GM19455 (cell line): ENCODE data around the gene RCC2.
"Not testable (repeated sequence)": the region's sequence is repeated elsewhere in the genome, so short reads cannot be mapped to it uniquely, and the experiment has no call there.

Source experiments
- ATAC-seq: cut with Tn5 transposase; IDR thresholded peaks from one replicate; pipeline ENCODE4 v1.9.1; 2021; ENCODE audit not compliant: unreplicated experiment

Gene RCC2

GRCh38 chr1:17420391-17420918 is 19.0 kb downstream of the RCC2 start:
- no peak for ATAC-seq

DNA sequence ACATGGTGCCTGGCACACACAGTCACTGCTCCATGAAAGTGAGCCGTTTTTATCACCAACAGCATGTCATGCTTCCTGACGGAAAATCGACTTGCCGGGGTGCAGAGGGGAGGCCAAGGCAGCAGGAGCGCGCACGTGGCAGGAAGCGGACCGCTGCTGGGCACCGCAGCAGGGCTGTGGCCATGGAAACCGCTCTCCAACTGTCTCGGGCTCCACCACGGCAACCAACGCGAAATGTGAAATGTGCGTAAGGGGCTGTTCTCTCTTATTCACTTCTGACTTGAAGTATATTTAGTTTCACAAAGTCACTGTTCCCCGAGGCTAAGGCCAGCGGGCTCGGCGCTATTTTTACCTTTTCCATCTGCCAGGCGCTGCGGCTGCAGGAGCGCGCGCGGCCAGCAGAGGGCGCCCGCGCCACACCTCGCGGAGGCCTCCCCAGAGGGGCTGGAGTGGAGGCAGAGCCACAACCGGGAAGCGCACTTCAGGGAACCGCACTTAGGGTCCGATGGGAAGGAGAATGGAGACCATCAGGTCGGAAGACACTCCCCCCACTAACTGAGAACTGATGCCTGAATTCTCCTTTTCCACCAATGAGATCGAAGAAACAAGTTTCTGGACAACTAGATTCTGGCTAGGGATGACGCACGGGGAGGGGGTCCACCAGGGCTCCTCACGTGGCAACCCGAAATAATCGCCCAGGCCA is 19.7 kb downstream of the RCC2 start:
- no peak for ATAC-seq

GRCh38 chr1:17416389-17416788 is 23.1 kb downstream of the RCC2 start:
- ATAC-seq: no peak

DNA sequence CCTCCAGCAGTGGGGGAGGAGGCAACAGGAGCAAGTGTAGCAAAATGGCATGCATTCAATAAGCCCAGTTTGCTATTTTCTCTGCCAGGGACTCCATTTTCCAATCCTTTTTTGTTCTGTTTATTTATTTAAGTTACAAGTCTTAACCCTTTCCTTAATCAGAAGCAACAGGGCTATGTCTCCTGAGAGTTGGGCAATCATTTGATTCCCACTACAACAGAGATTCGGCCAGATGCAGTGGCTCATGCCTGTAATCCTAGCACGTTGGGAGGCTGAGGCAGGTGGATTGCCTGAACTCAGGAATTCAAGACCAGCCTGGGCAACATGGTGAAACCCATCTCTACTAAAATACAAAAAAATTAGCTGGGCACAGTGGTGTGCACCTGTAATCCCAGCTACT is 25.5 kb downstream of the RCC2 start:
- no peak for ATAC-seq

DNA sequence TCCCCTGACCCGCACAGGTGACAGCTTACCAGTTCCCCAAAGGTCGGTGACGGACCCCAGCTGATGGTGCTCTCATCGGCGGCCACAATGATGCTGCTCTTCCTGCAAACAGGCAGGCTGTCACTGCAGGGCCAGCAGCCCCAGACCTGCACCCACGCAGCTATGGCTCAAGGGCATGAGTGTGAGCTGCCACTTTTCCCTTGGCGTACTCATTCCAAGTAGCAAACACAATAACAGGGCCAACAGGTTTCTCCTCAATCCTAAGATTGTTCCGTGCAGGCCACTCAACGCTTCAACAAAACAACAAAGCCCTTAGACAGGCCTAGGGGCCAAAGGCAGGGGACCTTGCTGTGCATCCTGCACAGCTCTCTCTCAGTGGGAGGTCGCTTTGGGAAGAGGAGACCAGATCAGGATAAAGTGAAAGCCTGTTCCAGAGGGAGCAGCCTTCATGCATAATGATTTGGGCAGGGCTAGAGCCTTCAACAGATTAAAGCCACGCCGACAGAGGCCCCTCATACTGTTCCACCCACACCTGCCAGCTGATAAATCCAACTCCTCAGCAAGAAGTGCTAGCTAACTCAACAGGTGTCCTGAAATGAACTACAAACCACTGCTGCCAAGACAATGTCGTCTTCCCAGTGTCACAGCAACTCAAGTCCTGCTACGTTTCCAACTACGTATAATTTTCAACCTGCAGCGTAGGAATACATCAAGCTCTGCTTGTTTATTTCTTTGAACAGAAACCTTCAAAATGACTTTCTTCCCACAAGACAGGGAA is 27.2 kb downstream of the RCC2 start:
- no peak for ATAC-seq

DNA sequence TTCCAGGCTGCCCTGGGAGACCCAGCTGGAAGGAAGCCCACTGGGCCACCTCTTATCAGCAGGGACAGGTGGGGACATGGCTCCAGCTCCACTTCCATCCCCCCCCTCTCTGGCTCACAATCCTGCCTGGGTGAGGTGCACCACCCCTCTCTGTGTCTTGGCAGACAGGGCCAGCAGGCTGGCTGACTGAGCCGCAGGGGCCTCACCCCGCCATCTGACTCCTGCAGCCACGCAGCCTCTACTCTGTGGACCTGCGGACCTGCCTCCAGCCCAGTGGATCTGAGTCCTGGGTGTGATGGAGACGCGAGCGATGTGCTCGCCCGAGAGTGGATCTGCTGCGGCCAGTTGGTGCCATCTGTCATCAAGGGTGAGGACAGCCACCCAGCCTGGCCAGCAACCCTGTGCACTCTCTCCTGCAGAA is 30.1 kb downstream of the RCC2 start:
- ATAC-seq: no peak

DNA sequence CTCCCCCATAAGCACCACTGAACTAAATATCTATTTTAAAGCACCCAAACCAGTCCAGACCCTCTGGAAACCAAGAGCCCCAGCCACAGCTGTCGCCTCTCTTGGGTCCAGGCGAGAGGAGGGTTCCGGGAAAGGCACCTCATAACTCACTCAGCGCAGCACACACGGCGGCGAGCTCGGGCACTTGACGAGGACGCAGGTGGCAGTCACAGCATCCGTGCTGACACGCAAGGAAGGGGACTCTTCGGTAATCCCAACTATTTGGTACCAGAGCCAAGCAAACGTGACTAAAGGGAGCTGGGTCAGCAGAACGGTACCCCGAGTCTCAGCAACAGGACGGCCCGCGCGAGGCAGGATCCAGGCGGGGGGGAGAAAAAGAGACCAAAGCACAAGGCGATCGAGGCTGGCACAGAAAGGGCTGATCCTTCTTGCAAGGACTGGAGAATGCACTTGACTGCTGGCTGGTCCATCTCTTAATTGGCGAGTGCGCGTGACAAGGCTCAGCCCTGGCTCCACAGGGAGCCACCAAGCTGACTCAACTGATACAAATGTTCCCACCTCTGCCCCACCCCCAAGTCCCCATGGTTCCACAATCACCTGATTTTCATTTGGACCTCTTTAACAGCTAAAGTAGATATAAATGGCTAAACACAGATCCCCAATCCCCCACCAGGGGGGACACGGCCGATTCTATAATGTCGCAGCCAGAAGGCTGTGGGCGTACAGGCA is 31.5 kb downstream of the RCC2 start:
- not testable (repeated sequence) for ATAC-seq

- ATAC-seq: not testable (repeated sequence)
Measured at GRCh38 chr1:17406760-17407475, 32.6 kb downstream of the RCC2 start.

- no peak for ATAC-seq
Measured at GRCh38 chr1:17405898-17406759, 33.3 kb downstream of the RCC2 start.

DNA sequence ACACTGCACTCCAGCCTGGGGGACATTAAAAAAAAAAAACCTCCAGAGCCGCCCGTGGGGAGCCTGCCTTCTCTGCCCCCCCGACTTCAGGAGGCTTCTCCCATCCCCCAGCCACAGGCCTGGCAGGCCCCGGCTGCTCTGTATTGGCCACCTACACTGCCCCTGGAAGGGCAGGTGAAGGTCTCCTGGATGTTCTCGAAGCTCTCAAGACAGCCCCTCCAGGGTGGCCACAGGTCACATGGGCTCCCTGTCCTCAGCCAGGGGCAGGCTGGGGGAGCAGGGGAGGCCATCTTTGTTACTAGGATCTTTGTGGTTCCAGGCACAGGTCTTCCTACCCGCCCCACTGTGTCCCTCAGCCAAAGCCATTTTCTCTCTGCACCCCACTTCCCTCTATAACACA is 34.7 kb downstream of the RCC2 start:
- ATAC-seq: no peak

GRCh38 chr1:17404034-17404684 is 35.3 kb downstream of the RCC2 start:
- ATAC-seq: no peak

- ATAC-seq: no peak
Measured at GRCh38 chr1:17403081-17403480, 36.4 kb downstream of the RCC2 start.

DNA sequence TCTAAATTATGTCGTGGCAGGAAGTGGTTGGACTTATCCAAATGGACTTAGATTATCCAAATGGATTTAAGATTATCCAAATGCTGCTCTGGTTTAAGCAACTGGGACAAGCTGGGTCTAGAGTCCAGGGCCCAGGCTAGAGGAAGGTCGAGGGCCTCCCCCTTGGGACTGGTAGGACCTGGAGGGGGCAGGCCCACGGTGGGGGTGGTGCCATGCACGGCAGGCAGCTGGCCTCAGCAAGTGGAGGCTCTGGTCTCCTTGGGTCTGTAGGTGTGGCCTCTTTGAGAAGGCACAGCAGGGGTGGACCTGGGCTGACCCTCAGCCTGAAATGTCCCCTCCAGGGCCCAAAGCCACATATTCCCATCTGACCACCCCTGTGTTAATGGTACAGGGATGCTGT is 37.6 kb downstream of the RCC2 start:
- ATAC-seq: no peak

- ATAC-seq: no peak
Measured at GRCh38 chr1:17400725-17401341, 38.6 kb downstream of the RCC2 start.

GRCh38 chr1:17397910-17398695 is 41.4 kb downstream of the RCC2 start:
- no peak for ATAC-seq

DNA sequence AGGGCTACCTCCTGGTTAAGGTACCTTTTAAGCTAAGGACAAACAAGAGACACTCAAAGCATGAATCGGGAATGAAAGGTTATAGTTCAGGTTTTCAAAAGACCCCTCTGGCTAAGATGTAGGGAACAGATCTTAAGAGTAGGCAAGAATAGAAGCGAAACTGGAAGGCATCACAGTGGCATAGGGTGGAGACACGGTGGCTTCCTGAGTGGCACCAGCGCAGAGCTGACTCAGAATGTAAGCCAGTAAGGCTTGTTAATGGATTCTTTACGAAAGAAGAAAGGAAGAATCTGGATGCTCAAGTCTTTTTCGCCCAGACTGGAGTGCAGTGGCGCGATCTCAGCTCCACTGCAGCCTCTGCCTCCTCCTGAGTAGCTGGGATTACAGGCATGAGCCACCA is 46.2 kb downstream of the RCC2 start:
- ATAC-seq: no peak

- no peak for ATAC-seq
Measured at GRCh38 chr1:17392199-17392740, 47.2 kb downstream of the RCC2 start.

- ATAC-seq: no peak
Measured at GRCh38 chr1:17381161-17381560, 58.3 kb downstream of the RCC2 start.
